ENCODE measurements around the gene ODC1.
"Not testable (repeated sequence)": the region's sequence is repeated elsewhere in the genome, so short reads cannot be mapped to it uniquely, and the experiment has no call there.

ODC1 gene

DNA sequence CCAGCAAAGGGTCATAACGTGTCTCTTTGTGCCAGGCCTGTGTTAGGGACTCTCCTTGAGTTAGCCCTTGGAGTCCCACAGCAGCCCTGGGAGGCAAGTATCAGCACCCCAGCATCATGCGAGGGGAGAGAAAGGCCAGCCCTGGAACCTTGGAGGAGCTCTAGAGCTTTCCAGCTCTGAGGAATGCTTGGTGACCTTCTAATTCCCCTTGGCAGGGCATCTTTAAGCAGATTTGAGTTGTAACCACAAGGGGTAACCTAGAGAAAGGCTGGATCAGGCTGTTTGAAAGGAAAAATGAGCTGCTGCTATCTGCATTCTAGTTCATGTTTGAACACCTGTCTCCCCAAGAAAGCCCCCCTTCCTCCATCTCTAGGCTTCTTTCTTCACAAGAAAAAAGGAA, 23.8 kb upstream of the ODC1 start:
- TF ChIP-seq POLR2A (IDR thresholded peaks at IDR 0.05; ENCODE audit: low read length) (no peak), GATA1 (IDR thresholded peaks at IDR 0.05; ENCODE audit: low read depth, low read length) (no peak)
- DNase-seq: no peak

DNA sequence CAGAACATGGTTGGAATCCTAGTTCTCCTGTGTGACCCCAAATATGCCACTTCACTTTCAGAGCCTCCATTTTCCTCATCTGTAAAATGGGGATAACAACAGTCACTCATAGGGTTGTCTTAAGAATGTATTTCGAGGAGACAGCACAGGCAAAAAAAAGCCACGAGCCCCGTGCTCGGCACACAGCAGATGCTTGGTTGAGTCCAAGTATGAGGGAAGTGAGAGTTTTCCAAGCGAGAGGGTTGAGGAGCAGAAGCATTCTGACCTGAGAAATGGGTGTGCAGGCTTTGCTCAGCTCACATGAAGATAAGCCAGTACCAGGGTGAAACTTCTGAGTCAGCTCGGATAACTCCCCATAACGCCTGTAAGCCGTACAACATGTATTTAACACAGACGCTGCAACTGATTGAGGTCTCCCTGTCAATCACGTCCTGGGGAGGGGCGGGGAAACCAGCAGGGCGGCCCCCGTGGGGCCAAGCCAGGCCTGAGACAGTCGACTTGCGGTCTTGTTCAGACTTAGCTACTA, 23.0 kb upstream of the ODC1 start:
- TF ChIP-seq GATA1 (IDR thresholded peaks at IDR 0.05; ENCODE audit: low read depth, low read length) (no peak), POLR2A (IDR thresholded peaks at IDR 0.05; ENCODE audit: low read length) (no peak)
- DNase-seq: no peak

DNA sequence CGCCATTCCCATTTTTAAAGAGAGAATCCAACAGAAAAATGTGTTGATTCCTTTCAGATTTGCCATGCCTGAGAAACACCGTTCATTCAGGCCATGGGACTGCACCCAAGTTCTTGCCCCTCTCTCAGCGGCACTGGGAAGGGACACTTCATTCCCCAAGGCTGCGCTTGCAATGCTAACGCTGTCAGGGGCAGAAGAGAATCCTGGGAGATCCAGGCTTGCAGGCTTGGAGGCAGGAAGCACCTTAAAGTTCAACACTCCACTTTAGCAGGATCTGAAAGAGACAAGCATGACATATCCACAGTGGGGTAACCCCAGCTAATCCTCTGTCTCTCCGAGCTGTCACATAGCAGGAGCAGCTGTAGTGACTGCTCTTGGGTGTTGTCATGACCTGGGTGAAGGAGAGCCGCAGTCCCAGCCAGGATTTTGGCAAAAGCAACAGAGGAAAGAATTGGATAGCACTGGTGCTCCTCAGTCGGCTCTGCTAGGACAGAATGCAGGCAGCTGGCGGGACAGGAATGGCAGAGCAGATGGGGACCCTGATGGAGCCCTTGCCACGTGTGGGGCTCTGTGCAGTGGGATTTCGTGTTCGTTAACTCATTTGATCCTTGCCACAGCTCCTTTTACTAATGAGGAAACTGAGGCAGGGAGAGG, 22.0 kb upstream of the ODC1 start:
- DNase-seq: no peak
- TF ChIP-seq GATA1 (IDR thresholded peaks at IDR 0.05; ENCODE audit: low read depth, low read length): no peak
- no peak for TF ChIP-seq POLR2A (IDR thresholded peaks at IDR 0.05; ENCODE audit: low read length)

DNA sequence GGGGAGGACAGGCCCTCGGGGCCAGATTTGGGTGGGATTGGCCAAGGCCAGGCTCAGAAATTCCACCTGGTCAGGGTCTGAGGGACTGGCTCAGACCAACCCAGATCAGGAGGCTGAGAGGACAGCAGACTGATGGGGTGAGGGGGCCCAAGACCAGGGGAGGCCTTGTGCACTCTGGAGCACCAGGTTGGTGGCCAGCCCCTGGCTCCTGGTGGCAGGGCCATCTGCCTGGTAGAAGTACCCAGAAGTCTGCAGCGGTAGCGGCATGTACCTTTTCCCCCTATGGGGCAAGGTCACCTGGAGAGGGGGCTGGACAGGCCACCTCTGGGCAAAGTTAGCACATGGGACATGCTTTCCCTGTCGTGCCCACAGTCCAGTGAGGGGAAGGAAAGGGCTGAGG, 21.2 kb upstream of the ODC1 start:
- DNase-seq: no peak
- TF ChIP-seq GATA1 (IDR thresholded peaks at IDR 0.05; ENCODE audit: low read depth, low read length) (no peak), POLR2A (IDR thresholded peaks at IDR 0.05; ENCODE audit: low read length) (no peak)

DNA sequence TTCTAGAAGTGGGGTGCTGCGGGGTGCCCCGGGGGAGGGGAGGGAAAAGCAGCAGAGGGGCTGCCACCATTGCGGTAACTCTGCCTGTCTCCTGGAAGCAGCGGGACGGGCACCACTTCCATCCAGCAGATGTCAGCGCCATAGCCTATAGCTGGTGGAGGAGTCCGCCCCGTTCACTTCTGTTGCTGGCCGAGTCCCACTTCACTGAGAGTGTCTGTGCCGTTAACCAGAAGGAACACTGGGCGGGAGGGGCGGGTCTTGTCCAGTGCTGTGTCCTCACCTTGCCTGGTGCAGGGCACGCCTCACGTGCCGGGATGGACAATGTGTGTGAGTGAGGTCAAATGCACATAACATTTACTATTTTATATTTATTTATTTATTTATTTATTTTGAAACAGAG, 19.3 kb upstream of the ODC1 start:
- TF ChIP-seq POLR2A (IDR thresholded peaks at IDR 0.05; ENCODE audit: low read length) (no peak), GATA1 (IDR thresholded peaks at IDR 0.05; ENCODE audit: low read depth, low read length) (no peak)
- no peak for DNase-seq

DNA sequence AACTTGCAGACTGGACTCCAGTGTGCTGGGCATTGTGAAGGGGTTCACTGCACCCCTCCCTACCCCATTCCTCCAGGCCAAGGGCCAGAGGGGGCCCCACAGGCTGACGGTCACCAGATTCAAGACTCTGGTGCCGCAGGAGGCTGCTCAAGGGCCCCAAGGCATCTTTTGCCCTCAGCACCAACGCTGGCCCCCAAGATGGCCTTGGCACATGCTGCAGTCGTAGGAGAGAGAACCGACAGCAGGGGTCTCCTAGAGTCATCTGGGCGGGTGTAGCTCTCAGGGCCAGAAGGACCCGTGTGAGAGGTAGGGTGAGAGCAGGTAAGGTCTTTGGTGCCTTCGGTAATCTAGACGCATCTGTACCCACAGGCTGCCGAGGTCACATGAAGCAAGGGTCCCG, 18.7 kb upstream of the ODC1 start:
- no peak for DNase-seq
- TF ChIP-seq POLR2A (IDR thresholded peaks at IDR 0.05; ENCODE audit: low read length): no peak
- no peak for TF ChIP-seq GATA1 (IDR thresholded peaks at IDR 0.05; ENCODE audit: low read depth, low read length)

DNA sequence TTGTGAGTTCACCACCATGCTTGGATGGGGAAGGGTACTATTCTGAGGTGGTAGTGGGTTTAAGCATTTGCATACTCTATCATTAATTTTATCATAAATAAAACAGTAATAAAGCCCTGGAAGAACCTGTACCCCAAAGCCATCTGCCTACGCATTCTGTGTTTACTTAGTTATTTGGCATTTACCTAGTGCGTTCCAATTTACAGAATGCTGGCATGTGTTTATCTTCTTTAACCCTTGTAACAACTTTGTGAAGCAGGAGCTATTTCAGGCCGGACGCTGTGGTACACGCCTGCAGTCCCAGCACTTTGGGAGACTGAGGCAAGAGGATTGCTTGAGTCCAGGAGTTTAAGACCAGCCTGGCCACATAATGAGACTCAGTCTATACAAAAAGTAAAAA, 17.8 kb upstream of the ODC1 start:
- no peak for DNase-seq
- TF ChIP-seq POLR2A (IDR thresholded peaks at IDR 0.05; ENCODE audit: low read length) (no peak), GATA1 (IDR thresholded peaks at IDR 0.05; ENCODE audit: low read depth, low read length) (no peak)

DNA sequence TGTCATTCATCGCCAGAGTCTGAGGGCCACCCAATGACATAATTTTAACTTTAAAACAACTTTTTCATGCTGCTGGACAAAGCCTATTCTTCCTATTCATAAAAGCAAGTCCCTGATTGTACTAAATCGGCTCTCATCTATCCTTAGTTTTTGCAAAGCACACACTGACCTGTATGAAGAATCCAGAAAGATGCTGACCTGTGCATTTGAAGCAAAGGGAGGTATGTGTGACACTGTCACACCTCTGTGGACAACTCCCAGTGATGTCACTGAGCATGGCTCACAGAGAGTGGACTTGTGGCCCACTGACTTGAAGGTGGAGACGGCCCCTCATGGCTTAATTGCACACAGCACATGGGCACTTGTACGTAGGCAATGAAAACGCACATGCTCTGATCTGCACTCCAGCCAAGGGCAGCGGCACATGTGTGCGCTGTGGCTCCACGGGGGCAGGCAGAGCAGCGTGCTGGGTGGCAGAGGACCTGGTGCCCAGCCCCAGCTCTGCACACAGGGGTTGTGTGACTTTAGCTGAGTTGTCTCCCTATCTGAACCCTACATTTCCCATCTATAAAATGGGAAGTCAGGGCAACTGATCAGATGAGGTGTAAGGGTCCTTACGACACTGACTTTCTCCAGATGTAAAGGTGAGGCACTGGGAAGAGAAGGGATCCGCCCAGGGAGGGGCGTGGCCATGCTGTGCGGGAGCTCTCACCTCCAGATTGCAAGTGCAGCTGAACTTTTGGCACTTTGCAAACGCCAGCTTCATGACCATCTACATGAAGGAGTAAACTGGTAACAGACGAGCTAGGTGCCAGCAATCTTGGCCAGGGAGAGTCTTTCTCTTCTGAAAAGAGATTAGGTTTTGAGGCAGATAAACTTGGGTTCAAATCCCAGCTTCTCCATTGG, 14.3 kb upstream of the ODC1 start:
- TF ChIP-seq GATA1 (IDR thresholded peaks at IDR 0.05; ENCODE audit: low read depth, low read length): no peak
- TF ChIP-seq POLR2A (IDR thresholded peaks at IDR 0.05; ENCODE audit: low read length): no peak
- no peak for DNase-seq

DNA sequence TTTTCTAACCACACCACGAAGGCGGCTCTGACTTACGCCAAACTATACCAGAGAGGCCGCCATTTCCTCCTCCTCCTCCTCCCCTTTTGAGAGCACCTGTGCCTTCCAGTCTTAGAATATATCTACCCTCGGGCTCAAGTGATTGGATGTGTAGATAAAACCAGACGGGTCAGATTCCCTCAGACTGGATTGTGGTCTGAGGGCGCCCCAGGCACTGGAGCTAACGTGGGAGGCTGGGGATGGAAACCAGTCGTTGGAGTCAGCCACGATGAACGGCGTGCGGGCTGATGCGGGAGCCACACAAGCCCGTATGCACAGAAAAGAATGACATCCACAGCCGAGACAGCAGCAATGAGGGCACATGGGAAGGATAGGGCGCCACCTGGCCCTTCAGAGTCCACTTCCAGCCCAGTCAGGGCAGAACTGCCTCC, 12.3 kb upstream of the ODC1 start:
- no peak for TF ChIP-seq GATA1 (IDR thresholded peaks at IDR 0.05; ENCODE audit: low read depth, low read length)
- no peak for TF ChIP-seq POLR2A (IDR thresholded peaks at IDR 0.05; ENCODE audit: low read length)
- no peak for DNase-seq

DNA sequence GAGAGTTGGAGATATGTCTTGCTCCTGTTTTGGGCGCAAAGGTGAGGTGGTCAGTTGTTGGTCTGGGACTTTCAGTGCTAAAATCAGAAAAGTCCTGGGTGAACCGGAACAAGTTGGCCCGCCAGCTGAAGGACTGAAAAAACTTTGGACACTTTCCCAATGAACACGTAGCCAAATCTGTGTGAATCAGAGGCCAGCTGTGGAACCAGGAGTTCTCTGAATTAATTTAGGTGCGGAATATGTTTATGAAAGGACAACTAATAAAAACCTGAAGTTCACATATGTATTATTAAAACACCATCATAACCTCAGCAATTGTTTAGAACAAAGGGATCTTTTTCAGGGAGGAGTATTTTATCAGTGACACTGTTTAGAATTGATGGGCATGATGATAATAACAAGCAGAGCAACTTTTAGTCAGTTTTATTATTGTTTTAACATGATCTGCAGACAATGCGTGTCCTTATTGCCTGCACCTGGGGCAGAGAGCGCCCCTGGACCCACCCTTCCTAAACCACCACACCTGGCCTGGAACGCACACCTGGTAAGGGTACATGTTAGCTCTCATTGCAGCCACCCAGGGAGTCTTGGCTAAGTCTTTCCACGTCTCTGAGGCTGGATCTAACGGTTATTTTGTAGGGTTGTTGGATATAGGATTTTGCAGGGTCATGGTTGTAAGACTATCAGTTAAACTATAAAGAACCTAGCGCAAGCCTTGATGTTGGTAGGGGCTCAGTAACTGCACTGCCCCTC, 9.9 kb upstream of the ODC1 start:
- TF ChIP-seq POLR2A (IDR thresholded peaks at IDR 0.05; ENCODE audit: low read length) (no peak), GATA1 (IDR thresholded peaks at IDR 0.05; ENCODE audit: low read depth, low read length) (no peak)
- DNase-seq: no peak

DNA sequence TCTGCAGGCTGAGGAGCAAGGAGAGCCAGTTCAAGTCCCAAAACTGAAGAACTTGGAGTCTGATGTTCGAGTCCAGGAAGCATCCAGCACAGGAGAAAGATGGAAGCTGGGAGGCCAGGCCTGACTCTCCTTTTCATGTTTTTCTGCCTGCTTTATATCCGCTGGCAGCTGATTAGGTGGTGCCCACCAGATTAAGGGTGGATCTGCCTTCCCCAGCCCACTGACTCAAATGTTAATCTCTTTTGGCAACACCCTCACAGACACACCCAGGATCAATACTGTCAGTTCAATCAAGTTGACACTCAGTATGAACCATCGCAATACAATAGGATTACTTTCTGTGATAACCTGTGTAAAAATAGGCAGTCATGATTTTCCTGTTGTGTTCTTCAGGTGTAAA, 9.1 kb upstream of the ODC1 start:
- DNase-seq: not testable (repeated sequence)

DNA sequence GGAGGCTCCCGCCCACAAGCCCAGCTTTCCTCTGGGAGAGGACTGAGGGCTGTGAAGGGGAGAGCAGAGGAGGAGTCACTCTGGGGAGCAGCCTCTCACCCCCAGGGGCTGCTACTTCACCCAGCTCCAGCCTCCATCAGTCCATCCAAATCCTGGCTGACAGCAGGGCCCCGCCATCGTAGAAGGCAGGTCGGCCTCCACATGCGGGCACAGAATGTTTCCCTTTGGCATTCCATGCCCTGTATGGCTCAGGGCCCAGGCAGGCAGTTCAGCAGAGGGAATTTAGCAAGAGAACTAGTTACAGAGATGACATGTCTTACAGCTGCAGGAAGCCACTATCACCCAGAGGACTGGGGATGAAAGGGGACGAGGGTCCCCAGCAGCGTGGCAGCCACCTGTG, 6.4 kb upstream of the ODC1 start:
- TF ChIP-seq POLR2A (IDR thresholded peaks at IDR 0.05; ENCODE audit: low read length) (no peak), GATA1 (IDR thresholded peaks at IDR 0.05; ENCODE audit: low read depth, low read length) (no peak)
- DNase-seq: no peak

DNA sequence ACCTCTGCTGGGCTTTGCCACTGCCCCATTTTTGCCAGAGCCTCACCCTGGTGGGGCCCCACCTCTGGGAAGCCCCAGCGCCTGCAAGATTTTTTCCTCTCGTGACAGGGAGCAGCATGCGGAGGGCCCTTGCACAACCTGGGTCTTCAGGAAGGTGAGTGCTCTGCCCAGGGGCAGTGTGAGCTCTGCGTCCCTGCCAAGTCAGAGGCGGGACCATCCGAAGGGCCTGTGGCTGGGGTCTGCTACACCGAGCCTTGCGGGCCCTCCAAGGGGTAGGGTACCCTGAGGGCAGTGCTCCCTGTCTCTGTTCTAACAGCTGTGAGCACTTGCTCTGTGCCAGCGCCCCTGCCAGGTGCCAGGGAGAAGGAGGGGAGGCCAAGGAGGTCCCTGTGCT, 5.8 kb upstream of the ODC1 start:
- TF ChIP-seq POLR2A (IDR thresholded peaks at IDR 0.05; ENCODE audit: low read length) (no peak), GATA1 (IDR thresholded peaks at IDR 0.05; ENCODE audit: low read depth, low read length) (no peak)
- DNase-seq: no peak

All from erythroblast (primary cell).